GM18951 (cell line): Measurements from ENCODE around the gene OR9G1.
"Not testable (repeated sequence)": the region's sequence is repeated elsewhere in the genome, so short reads cannot be mapped to it uniquely, and the experiment has no call there.

ENCODE experiments used
- POLR2A ChIP-seq: IDR thresholded peaks from 4 replicates; pipeline ENCODE4 v1.6.1; 2011; ENCODE audit warnings: mild to moderate bottlenecking; ENCODE audit not compliant: insufficient read length, insufficient read depth; ENCODE audit errors: extremely low read depth
- in situ Hi-C: fragments of 300-500 bp; cut with MboI; formaldehyde crosslinking; loops from one replicate; pipeline ENCODE4 v1.12.0; 2022; ENCODE audit warnings: low sequenced_read_pairs, mixed read lengths, inconsistent platforms; ENCODE audit not compliant: unreplicated experiment

Gene OR9G1

DNA sequence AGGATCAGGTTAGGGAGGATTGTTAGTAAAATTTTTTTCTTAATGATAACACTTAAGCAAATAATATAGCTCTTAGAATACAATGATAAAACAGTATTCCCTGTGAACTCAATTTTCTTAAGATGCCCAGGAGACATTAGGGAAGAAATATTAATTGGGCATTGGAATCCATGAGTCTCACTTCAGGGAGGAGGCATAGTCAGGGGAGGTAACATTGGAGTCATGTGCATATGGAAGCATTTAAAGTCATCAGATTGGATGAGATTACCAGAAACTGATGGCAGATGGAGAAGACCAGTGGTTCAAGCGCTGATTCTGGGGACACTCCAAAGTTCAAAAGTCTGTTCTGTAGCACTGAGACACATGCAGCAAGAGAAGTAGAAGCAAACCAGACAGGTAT, at the start of gene OR9G1:
TSS of gene OR9G1 (plus strand) at position 301 of the 400 bp plus-strand sequence. CDS start 1,293 bp downstream, outside the sequence.
- in situ Hi-C loops = no loop called here
- no peak for TF ChIP-seq POLR2A

DNA sequence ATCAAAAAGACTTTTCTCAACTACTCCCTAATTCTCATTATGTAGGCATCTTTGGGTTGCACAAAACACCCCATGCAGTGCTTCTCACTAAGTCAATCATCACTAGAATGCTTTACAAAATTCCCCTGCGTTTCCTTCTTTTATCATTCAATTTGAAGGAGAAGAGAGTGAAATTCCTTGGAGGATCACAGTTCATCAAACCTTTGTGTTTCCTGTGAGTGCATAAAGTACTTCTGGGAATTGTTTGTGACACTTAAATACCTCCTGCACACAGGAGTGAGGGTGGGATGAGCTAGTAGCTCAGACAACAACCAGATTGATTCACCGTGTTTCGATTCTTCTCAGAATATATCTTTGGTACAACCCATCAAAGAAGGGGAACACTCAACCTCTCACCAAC, 39.1 kb upstream of the OR9G1 start:
- in situ Hi-C loops = no loop called here
- no peak for TF ChIP-seq POLR2A

DNA sequence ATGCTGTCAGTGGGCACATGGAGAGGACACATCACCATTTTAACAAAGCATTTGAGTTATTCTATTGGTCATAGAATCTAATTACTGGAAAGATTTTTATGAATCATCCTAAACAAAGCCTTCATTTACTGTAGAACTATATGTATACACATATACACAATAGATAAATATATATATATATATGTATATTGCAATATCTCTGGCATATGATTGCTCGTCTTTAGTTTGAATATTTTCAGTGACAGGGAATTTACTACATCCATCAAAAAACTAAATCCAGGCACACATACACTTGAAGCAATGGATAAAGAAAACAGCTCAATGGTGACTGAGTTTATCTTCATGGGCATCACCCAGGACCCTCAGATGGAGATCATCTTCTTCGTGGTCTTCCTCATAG, 35.5 kb upstream of the OR9G1 start, which contains the start of gene OR5AR1:
TSS of gene OR5AR1 (plus strand) at position 301 of the 400 bp plus-strand sequence. CDS start at position 301, 0 bp downstream.
- TF ChIP-seq POLR2A = no peak
- in situ Hi-C loops = no loop called here

DNA sequence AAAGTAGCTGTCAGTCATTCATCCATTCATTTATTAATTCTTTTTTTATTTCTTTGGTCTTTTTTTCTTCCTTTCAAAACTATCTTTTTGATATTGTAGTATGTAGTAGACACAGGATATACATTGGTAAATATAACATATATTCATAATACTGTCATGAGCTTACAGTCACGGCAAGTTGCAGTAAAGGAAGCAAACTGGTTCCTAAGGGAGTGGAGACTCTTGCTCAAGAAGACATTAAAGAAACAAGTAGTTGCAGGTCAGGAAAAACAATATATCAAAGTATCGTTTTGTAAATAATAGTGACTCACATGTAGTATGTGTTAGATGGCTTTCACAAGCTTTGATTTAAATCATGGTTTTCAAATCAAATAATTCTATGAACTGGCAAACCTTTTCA, 27.9 kb upstream of the OR9G1 start:
- TF ChIP-seq POLR2A = no peak
- in situ Hi-C loops = no loop called here

DNA sequence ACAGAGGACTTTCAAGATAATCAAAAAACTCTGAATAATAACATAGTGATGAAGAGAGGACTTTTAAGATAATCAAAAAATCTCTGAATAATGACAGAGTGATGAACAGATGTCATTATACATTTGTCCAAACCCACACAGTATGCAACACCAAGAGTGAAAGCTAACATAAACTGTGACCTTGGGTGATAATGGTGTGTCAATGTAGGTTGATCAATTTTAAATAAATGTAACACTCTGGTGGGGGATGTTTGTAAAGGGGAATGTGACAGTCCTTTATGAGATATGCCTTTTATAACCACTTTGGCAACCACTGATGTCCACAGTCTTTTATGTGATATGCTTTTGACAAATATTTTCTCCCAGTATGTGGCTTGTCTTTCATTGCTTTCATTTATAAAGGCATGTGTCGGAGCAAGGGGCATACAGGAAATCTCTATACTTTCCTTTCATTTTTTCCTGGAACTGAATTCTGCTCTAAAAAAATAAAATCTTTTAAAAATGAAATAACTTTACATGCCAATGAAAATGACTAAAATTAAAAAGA, 10.3 kb upstream of the OR9G1 start:
- TF ChIP-seq POLR2A = no peak
- in situ Hi-C loops = no loop called here

- in situ Hi-C loops = not testable (repeated sequence)
These were observed 7.7 kb upstream of the OR9G1 start for GRCh38 chr11:56691179-56691578.

DNA sequence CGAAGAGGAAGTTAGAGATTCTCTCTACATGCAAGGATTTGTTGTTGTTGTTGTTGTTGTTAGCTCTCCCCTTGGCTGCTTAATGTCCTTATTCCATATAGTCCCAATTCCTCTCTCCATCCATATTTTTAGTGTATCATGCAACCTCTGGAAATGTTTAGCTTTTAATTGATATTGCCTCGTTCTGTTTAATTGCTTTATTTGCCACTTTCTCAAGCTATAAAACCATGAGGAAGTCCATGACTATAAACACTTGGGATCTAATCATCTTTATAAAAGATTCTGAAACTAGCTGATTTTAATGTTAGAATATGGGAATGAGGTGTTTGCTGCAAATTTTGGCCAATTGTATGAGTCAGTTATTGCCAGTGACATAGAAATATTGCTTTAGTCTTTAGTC, 5.5 kb upstream of the OR9G1 start:
- no peak for TF ChIP-seq POLR2A
- in situ Hi-C loops = no loop called here

DNA sequence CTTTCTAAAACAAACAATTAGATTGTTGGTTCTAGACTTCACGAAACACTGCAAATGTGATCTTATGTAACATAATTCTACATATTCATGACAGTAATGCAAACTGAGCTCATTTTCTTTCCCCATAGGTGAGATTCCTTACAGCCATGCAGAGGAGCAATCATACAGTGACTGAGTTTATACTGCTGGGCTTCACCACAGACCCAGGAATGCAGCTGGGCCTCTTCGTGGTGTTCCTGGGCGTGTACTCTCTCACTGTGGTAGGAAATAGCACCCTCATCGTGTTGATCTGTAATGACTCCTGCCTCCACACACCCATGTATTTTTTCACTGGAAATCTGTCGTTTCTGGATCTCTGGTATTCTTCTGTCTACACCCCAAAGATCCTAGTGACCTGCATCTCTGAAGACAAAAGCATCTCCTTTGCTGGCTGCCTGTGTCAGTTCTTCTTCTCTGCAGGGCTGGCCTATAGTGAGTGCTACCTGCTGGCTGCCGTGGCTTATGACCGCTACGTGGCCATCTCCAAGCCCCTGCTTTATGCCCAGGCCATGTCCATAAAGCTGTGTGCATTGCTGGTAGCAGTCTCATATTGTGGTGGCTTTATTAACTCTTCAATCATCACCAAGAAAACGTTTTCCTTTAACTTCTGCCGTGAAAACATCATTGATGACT, 1.5 kb downstream of the OR9G1 start:
- in situ Hi-C loops = no loop called here

GRCh38 chr11:56700914-56701485, 2.1 kb downstream of the OR9G1 start:
- in situ Hi-C loops = no loop called here
- TF ChIP-seq POLR2A = no peak

More for the DNA sequence above, 1.5 kb downstream of the OR9G1 start:
- TF ChIP-seq POLR2A = no peak

DNA sequence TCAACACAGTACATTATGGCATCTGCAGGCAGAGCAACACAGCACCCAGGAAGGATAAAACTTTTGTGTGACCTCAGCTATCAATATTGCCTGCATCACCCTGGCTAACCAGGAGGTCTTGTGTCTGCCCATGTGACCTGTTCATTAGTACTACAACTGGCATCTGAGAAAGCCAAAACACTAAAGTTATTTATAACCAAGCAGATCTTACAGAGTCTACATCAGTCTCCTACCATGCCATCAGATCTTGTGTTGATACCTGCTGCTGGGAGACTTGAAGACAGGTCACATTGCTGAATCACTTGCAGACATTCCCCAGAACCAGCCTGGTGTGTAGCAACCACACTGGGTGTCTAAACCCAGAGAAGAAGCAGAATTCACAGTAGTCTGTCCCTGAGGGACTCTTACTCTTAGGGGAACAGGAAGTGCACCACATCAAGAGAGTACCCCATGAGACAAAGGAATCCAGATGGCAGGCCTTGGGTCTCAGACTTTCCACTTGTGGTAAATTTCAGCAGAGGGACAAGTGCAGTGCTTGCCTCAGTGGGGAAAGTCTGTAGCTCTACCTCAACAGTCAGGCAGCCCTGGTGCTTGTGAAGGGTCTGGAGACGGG, 7.0 kb downstream of the OR9G1 start:
- no peak for TF ChIP-seq POLR2A
- in situ Hi-C loops = no loop called here

- in situ Hi-C loops = no loop called here
- no peak for TF ChIP-seq POLR2A
These were observed 7.6 kb downstream of the OR9G1 start for GRCh38 chr11:56706486-56706885.

- TF ChIP-seq POLR2A = no peak
- in situ Hi-C loops = no loop called here
These were observed 15.3 kb downstream of the OR9G1 start for GRCh38 chr11:56714206-56714605.

DNA sequence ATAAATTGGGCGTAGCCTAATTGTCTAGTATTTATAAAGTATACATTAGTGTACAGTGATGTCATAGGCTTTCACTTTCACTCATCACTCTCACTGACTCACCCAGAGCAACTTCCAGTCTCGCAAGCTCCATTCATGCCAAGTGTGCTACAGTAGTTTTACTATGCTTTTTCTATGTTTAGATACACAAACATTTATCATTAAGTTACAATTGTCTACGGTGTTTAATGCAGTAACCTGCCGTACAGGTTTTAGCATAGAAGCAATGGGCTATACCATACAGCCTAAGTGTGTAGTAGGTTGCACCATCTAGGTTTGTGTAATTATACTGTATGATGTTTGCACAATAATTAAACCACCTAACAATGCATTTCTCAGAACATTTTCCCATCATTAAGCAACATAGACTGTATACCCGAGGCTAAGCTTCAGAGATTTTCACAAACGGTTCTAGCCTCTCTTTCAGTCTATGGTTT, 17.5 kb downstream of the OR9G1 start:
- TF ChIP-seq POLR2A = no peak
- in situ Hi-C loops = no loop called here

DNA sequence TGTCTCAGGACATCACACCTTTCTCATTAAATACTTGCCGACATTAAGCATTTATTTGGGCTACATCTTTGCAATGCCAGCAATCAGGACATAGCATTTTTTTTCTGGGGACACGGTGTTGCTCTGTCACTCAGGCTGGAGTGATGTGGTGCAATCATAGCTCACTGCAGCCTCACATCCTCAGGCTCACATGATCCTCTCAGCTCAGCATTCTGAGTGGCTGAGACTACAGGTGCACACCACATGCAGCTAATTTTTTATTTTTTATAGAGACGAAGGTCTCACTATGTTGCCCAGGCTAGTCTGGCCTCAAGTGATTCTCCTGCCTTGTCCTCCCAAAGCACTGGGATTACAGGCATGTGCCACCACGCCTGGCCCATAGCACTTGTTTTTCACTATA, 21.6 kb downstream of the OR9G1 start:
- TF ChIP-seq POLR2A = no peak
- in situ Hi-C loops = no loop called here

DNA sequence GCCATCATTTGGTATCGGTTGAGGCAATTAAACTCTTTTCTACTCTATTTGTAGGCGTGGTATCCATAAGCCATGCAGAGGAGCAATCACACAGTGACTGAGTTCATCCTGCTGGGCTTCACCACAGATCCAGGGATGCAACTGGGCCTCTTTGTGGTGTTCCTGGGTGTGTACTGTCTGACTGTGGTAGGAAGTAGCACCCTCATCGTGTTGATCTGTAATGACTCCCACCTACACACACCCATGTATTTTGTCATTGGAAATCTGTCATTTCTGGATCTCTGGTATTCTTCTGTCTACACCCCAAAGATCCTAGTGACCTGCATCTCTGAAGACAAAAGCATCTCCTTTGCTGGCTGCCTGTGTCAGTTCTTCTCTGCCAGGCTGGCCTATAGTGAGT, 41.2 kb downstream of the OR9G1 start:
- no peak for TF ChIP-seq POLR2A
- in situ Hi-C loops = no loop called here
